HG02973 (cell line): ENCODE data around the gene CCDC57.

ENCODE experiments used
- ATAC-seq: cut with Tn5 transposase; IDR thresholded peaks from one replicate; pipeline ENCODE4 v1.9.1; 2021; ENCODE audit warnings: moderate library complexity; ENCODE audit not compliant: unreplicated experiment

CCDC57 gene

DNA sequence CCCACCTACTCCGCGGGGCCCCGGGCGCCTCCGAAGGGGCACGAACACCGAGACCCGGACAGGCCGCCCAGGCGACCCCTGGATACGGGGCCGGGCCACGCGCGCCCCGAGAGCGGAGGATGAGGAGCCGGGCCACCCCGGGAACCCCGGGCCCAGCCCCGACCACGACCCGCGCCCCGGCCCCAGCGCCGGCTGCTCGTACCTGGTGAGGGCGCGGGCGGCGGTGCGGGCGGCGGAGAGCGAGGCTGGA lies 114.8 kb downstream of the CCDC57 start:
- ATAC-seq = no peak

DNA sequence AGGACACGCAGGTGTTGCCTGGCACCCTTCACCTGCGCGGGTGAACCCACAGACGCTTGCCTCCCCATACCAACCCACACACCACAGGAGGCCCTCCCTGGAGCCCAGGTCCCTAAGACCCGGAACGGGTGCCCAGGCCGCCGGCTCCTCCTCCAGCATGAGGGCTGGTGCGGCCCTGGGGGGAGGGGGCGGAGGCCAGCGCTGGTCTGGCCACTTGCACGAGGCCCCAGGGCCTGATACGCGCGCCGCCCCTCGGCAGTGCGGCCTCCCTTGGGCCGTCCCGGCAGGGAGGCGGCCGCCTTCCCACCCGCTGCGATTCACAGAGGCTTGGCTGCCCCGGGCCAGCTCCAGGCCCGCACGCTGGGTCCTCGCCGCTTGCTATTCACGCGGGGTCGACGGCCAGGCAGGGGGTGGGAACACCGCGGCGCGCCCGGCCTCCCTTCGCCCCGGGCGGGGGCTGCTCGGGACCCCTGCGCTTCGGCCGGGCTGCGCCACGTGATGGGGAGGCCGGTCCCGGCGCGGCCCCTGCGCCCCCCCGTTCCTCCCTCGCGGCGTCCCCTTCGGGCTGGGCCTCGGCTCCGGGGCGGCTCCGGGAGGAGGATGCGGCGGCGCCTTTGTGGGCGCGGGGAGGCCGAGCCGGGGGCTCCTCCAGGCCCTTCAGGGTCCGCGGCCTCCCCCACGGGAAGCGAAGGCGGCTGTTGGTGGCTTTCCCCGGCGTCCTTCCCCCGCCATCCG lies 115.3 kb downstream of the CCDC57 start:
- ATAC-seq = no peak

DNA sequence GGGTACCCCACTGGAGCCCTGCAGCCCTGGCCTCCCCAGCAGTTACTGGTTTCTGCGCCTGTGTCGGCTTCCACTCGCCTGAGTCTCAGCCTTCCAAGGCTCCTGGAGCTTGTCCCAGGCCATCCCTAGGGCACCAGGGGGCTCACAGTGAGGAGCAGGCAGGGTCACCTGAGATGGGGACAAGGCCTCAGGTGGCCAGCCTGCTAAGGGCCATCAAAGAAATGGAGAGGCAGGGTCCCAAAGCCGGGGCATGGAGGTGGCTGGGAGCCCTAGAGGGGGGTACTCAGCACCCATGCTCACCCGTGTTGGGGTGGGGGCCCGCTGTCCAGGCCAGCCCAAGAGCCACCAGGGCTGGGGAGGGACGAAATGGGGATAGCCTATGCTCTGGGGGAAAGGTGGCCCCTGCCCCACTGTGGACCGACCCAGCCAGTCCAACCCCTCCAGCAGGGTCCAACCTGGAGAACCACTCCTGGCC lies 115.9 kb downstream of the CCDC57 start:
- no peak for ATAC-seq

DNA sequence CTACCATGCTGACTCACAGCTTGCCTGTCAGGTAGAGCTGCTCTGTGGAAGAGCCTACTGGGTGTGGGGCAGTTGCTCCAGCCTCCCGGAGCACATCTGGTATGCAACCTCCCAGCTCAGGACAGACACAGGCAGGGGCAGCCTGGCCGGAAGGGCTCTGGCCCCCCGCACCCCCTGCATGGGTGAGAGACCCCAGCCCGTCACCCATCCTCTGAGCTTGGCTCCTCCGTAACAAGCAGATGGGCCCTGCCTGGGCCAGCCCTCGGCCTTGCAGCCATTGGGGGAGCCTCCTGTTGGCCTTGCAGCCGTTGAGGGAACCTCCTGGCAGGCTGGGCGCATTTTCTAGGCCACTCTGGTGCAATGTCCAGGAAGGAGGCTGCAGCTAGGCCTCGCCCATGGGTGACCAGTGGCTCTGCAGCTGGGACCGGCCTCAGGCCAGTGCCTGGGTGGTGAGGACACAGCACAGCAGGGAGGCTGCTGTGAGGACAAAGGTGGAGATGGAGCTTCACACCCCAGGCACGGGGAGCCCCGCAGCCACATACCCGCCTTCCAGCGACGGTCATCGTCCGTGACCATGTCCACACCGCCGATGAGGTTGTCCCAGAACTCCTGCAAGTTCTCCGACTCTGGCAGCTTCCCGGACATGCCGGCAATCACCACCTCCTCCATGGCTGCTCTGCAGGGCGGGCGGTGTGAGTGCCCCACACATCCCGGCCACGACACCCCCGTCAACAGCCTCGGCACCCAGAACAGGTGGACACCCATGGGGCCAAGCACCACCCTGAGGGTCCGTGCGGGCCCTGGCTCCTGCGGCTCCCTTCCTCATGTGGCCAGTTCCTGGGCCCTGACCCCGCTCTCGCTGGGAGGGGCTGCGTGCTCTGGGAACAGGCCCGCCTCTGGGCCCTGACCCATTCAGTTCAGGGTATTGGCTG lies 116.6 kb downstream of the CCDC57 start:
- no peak for ATAC-seq

DNA sequence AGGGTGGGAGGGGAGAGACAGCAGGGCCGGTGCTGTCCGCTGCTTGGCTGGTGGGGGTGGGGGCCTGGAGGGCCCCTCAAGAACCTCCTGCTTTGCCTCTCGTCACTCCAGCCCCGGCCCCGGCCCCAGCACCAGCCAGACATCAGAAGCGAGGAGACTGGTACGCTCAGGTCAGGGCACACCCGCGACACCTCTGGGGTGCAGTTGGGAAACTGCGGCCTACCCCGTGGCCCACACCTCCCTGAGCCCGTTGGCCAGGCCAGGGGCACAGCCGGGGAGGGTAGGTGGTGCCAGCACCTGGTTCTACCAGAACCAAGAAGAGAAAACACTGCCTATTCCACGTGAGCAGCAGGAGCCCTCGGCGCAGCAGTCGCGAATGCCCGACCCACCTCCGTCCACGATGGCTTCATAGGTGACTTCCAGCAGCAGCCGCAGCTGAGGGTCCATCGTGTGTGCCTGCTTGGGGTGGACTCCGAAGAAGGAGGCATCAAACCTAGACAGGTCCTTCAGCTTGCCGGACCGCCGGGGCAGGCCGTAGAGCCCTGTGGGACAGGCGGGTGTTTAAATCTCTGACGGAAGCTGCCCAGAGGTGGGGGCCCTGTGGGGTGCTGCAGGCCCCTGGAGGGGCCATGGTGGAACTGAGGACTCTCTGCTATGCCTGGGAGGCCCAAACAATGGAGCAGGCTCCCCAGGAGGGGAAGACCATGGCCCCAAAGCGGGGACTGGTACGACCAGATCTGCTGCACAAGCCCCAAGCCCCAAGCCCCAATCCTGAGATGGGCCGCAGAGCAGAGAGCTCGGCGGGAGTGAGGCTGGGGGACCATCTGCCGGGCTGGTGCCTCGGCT lies 117.5 kb downstream of the CCDC57 start:
- no peak for ATAC-seq

DNA sequence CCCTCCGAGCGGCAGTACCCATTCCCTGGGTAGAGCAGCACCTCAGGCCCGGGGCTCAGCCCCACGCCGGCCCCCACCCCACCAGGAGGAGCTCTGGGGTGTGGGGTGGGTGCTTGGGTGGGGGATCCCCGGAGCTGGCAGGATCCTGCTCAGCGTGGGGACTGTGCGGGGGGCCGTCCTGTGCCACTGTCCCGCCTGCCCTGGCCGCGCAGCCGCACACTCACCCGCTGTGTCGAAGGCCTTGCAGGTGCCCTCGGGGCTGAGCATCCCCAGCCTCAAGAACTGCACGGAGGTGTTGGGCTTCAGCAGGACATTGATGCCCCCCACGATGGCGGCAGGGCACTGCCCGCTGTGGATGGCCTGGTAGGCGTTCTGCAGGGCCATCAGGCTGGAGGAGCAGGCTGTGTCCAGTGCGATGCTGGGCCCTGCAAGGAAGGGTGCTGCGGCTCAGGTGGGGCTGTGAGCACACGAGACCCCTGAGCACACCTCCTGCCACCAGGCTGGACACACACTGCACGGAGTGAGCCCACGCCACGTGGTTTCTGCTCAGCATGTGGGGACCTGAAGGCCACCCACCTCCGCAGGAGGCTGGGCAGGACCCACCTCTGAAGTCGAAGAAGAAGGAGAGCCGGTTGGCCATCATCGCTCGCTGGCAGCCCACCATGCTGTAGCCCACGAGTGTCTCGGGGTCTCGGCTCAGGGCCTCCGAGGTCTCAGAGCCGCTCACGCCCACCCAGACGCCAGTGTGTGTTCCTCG lies 119.5 kb downstream of the CCDC57 start:
- ATAC-seq = no peak

DNA sequence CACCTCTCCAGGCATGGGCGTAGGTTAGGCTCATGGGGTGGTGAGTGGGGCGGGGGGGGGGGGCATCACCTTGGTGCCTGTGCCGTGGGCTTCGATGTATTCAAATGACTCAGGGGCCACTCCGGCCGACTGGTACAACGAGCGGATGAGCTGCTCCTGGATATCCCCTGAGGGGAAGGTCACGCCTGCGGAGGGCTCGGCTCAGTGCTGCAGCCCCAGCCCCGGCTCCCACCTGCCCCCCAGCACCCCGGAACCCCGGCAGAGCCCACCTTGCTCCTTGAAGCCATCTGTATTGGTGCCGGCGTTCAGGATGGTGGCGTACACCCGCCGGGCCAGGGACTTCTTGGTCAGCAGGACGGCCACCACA lies 120.0 kb downstream of the CCDC57 start:
- ATAC-seq = no peak

DNA sequence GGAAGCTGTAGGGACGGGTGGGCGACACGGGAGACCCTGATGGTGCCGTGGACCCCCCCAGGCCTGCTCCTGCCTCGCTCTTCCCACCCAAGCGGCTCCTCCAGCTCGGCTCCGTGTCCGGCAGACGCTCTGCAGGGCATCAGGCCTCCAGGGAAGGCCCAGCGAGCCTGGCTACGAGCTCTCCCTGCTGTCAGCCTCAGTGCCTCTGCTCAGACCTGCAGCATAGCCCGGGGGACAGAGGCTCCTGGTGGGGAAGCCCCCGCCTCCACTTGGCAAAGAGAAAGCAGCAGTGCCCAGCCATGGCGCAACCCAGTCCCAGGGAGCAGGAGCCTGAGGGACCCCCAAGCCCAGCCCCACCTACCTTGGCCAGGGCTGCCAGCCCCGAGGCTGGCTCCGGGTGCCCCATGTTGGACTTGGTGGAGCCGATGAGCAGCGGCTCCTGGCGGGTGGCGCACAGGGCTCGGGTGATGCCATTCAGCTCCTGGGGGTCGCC lies 120.5 kb downstream of the CCDC57 start:
- no peak for ATAC-seq

DNA sequence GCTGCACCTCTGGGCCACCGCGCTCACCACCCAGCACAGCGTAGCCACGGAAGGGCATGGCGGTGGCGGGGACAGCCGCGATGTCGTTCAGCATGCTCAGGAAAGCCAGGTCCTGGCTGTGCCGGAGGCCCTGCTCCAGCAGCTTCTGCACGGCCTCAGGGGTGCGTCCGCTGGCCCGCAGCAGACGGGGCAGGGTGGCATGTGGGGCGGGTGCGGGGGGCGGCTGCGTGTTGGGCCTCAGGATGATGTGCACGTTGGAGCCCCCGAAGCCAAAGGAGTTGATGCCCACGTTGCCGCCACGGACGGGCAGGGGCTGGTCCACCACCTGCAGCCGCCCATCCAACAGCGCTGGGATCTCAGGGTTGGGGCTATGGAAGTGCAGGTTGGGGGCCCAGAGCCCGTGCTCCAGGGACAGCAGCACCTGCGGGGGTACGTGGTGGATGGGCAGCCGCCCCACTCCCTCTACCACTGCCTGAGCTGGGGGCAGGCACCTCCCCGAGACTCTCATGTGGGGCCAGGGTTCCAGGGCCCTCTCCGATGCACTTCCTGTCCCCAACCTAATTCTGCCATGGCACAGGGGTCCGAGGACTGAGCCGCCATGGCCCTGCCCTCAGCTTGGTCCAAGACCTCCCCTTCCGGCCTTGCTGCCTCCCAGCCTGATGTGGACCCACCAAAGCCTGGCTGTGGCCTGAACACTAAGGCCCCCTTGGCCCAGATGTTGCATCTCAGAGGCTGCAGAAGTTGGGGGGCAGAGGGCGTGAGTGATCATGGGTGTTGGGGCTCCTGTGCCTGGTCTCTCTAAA lies 121.2 kb downstream of the CCDC57 start:
- ATAC-seq = no peak

DNA sequence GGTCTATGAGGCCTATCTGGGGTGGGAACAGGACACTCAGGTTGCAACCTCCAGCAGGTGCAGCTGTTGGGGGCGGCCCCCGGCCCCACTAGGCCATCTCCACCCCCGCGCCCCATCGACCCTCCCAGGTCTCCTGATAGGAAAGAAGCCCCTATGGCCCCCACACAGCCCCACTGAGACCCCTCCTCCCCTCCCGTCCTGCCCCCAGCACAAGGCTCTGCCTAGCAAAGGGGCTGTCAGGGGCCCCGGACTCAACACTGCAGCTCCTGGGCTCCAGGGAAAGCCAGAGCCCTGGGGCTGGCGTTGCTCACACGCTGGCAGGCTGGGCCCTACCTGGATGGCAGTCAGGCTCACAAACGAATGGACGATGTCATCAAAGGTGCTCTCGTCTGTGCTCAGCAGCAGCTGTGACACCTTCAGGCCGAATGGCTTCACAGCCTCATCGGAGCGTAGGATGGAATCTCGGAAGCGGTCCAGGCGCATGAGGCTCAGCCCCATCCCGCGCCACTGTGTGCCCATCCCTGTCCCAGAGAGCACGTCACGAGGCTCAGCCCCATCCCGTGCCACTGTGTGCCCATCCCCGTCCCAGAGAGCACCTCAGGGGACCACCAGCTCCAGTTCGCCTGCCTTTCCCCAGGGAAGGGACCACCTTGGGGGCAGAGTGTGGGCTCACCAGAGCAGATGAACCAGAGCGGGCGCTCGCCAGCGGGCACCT lies 121.9 kb downstream of the CCDC57 start:
- ATAC-seq = no peak

DNA sequence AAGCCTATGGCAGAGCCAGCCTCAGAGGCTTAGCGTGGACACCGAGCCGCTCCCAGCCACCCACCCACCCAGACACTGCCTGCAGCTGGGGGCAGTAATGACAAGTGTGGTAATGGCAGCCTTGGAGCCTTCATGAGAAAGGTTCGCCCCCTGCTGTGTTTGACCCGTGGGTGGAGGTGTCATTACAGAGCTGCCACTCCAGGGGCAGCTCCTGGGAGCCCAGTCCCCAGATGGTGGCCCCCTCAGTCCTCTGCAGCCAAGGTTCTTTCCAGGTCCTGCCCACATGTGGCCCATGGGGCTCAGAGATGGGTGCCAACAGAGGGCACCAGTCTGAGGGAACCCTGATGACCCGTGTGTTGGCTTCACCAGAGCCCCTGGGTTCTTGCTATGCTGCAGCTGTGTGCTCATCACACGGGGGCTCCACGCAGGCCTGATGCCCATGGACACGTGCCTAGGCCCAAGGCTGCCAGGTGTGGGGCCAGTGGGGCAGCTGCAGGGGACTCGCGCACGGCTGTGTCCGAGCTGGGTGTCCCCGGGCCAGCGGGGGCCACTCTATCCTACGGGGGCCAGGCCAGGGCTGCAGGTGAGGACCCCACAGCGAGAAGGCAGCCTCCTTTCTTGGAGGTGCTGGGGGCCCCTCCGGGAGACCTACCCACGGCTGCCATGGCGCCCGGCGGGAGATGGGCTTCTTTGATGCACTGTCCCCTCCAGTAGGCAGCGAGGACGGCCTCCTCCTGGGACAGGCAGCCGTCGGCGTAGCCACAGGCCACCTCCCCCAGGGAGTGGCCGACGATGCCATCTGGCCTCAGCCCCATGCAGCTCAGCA lies 122.7 kb downstream of the CCDC57 start:
- no peak for ATAC-seq

DNA sequence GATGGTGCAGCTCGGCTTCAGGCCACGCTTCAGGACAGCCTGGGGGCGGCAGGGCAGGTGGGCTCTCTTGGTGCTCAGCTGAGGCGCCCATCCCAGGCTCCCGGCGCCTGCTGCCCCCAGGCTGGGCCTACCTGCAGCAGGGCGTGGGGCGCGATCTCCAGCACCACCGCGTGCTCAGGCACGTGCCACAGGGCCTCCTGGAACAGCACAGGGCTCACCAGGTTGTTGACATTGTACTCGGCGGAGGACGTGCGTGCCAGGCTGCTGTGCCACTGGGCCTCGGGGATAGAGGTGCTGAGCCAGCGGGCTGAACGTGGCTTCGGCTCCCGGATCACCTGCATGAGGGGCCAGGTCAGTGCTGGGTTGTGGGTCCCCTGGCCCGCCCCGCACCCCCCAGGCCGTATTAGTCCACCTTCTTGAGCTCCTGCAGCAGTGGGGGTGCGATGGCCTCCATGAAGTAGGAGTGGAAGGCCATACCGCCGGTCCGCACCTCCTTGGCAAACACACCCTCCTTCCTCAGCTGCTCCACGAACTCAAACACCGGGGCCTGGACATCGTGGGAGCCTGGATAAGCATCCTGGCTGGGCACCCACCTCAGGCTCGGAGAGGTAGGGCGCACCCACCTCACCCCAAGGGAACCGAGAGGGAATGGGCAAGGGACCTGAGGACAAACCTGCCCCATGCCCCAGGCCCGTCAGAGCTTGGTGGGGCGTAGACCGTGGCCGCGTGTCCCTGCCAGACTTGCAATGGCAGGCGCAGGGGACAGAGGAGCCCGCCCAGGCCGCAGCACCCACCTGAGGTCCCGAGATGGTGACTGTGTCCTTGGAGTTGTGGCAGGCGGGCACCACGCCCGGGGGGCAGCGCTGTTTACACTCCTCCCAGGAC lies 123.6 kb downstream of the CCDC57 start:
- ATAC-seq = no peak

DNA sequence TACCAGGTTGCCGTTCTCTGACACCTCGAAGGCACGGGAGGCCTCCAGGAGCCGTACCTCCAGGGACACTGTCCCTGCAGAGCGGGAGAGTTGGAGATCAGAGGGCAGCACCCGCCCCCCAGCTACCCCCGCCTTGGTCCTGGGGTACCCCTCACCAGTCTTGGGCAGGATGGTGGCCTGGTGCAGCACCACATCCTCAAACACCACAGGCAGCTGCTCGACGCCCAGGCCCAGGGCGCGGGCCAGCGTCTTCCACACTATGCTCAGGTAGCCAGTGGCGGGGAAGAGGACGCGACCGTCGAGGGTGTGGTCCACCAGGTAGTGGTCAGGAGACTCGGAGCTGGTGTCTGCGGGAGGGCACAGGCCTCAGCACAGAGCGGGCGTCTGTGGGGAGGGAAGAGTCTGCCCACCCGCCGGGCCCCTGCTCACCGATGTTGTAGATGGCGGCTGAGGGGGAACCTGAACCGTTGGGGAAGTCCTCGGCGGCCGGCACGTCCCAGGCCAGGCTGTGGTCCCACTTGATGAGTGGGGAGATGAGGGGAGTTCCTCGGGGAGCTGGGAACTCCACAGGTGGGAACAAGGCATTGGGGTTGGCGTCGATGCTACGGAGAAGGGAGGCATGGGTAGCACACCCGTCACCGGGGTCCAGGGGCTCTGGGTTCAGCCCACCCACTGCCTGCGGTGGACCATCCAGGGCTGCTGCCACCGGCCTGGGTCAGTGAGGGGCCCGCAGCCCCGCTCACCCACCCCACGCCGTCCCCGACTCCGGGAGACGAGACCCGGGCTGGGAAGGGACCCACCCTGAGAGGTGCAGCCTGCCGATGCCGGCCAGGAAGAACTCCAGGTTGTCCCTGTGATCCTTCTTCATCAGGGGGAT lies 124.4 kb downstream of the CCDC57 start:
- no peak for ATAC-seq

DNA sequence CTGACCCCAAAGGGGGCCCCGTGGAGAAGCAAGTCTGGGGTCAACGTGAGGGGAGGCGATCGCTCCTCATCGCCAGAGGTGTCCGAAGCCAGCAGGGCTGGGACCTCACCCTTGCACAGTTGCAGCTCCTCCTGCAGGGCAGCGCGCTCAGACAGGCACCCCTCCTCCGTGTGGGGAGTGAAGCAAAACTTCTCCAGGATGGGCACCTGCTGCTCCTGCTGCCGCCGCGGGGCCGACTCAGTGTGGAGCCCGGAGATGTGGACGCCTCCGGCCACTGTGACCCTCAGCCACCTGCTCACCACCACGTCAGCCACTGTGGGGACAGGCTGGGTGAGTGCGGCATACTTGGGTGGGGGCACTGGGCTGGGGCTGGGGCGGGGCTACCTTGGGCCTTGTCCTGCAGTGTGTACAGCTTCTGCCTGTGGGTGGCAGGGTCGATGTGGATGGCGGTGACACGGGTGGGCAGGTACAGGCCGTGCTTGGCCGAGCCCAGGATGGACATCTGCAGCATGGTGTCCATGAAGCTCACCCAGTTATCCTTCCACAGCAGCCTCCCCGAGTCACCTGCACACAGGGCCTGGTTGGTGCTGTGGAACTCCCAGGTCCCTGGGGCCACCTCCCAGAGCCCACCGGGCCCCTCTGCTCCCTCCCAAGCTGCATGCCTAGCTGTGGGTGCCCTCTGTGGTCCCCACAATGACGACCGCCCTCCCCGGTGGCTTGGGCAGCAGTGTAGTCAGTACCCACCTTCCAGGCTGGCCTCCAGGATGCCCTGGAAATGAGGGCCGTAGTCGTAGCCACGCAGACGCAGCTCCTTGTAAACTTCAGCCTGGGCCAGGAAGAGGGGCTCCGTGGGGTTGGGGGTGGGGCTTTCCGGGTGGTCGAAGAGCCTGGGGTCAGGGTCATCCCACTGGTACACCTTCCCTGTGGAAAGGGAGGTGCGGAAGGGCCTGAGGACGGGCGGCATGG lies 125.4 kb downstream of the CCDC57 start:
- ATAC-seq = no peak
